Measurements from ENCODE around the gene CASP2.

Gene CASP2

GRCh38 chr7:143299346-143299745, 11.2 kb downstream of the CASP2 start:
- no peak for DNase-seq (ENCODE audit: low read depth)

- peak; percentile 35 for DNase-seq (ENCODE audit: low read depth)
Observed at GRCh38 chr7:143299840-143300239, 11.7 kb downstream of the CASP2 start.

GRCh38 chr7:143300959-143301935, 13.1 kb downstream of the CASP2 start:
- DNase-seq (ENCODE audit: low read depth), result no peak

GRCh38 chr7:143303733-143304132, 15.6 kb downstream of the CASP2 start:
- no peak for DNase-seq (ENCODE audit: low read depth)

DNA sequence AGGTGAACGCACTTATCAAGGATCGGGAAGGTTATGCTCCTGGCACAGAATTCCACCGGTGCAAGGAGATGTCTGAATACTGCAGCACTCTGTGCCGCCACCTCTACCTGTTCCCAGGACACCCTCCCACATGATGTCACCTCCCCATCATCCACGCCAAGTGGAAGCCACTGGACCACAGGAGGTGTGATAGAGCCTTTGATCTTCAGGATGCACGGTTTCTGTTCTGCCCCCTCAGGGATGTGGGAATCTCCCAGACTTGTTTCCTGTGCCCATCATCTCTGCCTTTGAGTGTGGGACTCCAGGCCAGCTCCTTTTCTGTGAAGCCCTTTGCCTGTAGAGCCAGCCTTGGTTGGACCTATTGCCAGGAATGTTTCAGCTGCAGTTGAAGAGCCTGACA, 16.8 kb downstream of the CASP2 start:
- DNase-seq (ENCODE audit: low read depth), result no peak

DNA sequence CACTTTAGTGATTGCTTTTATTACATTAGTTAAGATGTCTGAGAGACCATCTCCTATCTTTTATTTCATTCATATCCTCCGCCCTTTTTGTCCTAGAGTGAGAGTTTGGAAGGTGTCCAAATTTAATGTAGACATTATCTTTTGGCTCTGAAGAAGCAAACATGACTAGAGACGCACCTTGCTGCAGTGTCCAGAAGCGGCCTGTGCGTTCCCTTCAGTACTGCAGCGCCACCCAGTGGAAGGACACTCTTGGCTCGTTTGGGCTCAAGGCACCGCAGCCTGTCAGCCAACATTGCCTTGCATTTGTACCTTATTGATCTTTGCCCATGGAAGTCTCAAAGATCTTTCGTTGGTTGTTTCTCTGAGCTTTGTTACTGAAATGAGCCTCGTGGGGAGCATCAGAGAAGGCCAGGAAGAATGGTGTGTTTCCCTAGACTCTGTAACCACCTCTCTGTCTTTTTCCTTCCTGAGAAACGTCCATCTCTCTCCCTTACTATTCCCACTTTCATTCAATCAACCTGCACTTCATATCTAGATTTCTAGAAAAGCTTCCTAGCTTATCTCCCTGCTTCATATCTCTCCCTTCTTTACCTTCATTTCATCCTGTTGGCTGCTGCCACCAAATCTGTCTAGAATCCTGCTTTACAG, 17.4 kb downstream of the CASP2 start:
- DNase-seq (ENCODE audit: low read depth), result peak; percentile 56

GRCh38 chr7:143308632-143309031, 20.5 kb downstream of the CASP2 start:
- no peak for DNase-seq (ENCODE audit: low read depth)

DNA sequence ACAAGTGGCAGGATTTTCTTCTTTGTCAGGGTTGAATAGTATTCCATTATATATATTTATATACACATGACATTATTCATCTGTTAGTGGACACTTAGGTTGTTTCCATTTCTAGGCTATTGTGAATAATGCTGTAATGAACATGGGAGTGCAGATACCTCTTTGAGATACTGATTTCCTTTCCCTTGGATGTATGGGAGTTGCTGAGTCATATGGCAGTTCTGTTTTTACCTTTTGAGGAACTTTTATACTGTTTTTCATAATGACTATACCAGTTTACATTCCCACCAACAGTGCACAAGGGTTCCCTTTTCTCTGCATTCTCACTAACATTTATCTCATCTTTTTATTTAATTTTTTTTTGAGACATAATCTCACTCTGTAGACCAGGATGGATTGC, 26.0 kb downstream of the CASP2 start:
- DNase-seq (ENCODE audit: low read depth), result no peak

DNA sequence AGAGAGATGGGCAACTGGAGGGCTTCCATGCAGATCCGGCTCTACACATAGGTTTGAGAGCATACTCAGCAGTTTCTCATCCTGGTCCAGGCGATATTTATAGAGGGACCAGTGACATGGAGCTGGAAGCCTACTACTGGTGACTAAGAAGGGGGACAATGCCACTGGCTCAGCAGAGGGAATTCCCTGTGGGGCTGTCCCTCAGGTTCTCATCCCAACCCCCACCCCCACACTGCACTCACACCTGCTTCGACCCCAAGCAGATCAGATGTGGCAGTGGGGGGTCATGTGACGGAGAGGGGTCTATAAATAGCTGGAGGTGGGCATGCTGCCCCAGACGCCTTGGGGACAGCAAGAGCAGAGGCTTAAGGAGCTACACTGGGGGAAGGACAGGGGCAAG, 27.6 kb downstream of the CASP2 start, which contains the start of gene CLCN1:
Gene CLCN1 (plus strand): TSS at position 336 of the 400 bp plus-strand sequence. CDS start 102 bp downstream, outside the sequence.
- DNase-seq (ENCODE audit: low read depth), result no peak

- no peak for DNase-seq (ENCODE audit: low read depth)
Observed at GRCh38 chr7:143316492-143316891, 28.3 kb downstream of the CASP2 start.

GRCh38 chr7:143318661-143319060, 30.5 kb downstream of the CASP2 start:
- DNase-seq (ENCODE audit: low read depth), result no peak

DNA sequence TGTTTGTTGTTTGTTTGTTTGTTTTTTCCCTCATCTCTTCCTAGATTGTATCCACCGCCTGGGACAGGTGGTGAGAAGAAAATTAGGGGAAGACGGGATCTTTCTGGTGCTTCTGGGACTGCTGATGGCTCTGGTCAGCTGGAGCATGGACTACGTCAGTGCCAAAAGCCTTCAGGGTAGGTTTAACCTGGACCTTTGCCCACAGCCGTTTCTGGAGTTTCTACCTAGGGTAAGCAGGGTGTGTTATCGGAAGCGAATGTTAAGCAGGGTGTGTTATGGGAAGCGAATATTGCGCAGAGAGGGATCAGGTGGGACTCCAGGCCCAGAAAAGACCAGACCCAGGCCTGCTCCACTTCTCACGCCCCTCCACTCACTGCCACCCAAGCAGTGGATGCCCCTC, 32.5 kb downstream of the CASP2 start:
- DNase-seq (ENCODE audit: low read depth), result no peak

- no peak for DNase-seq (ENCODE audit: low read depth)
Observed at GRCh38 chr7:143321242-143321641, 33.1 kb downstream of the CASP2 start.

- no peak for DNase-seq (ENCODE audit: low read depth)
Observed at GRCh38 chr7:143321734-143322133, 33.6 kb downstream of the CASP2 start.

- DNase-seq (ENCODE audit: low read depth), result no peak
Observed at GRCh38 chr7:143322760-143323633, 34.8 kb downstream of the CASP2 start.

DNA sequence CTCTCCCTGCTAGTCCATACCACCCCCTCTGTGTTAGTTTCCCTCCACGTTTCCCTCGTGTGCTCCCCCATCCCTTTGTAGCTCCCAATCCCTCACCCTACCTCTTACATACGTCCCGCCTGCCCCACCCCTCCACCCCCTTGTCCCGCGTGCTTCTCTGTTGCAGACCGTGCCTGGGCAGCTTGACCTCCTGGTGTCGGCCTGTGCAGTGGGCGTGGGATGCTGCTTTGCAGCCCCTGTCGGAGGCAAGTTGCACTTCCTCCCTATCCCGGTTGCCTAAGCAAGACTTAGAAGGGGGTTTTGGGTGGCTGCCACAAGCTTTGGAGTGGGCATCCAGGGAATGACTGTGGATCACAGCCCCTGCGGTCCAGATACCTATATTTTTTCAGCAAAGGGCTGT, 35.5 kb downstream of the CASP2 start:
- no peak for DNase-seq (ENCODE audit: low read depth)

DNA sequence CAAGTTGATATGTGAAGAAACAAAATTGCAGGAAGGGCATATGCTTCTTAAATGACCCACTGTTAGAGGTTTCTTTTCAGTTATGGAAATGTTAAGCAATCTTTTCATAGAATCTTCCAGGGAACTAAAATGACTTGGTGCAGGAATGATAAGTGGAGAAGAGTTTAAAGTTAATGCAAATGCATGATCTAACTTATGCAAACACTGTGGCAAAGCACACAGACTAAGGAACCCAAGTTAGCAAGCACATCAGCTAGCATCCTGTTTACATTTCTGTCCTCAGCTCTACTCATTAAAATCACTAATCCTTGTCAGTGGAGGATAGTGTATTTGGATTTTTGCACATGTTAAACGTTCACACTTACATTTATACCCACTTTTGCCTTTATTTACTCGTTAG, 37.1 kb downstream of the CASP2 start:
- no peak for DNase-seq (ENCODE audit: low read depth)

DNA sequence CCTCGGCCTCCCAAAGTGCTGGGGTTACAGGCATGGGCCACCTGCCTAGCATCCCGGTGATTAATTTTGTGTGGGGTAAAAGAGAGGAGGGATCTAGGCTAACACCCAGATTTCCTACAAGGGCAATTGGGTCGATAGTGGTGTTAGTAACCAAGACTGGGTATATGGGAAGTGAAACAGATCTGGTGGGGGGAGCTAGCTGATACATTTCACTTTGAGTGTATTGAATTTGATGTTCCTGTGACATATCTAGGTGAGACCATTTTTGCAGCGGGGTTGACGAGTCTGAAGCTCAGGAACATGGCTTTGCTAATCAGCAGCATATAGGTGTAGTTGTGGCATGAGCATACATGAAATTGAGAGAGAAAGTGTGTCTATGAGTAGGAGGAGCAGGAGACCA, 39.8 kb downstream of the CASP2 start:
- no peak for DNase-seq (ENCODE audit: low read depth)

- no peak for DNase-seq (ENCODE audit: low read depth)
Observed at GRCh38 chr7:143329471-143330170, 41.5 kb downstream of the CASP2 start.

GRCh38 chr7:143331179-143331801, 43.1 kb downstream of the CASP2 start:
- DNase-seq (ENCODE audit: low read depth), result no peak

DNA sequence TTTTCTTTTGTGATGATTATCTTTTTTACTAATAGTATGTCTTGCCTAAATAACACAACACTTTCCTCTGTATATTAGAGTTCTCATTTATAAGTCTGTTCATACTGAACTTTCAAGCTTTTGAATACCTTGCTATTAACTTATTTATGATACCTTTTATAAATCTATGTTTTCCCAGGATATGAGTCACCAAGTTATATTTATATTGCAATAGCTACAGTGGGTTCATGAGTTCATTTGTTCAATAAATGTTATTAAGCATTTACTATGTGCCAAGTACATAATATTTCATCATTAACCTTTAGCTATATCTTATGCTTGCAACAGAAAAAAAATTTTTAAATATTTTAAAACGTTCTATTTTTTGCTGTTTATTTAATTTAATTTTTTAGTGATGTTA, 46.1 kb downstream of the CASP2 start:
- DNase-seq (ENCODE audit: low read depth), result no peak
